Ascending aorta (tissue), 2 donors: Measurements from ENCODE around the gene SMAD6. TPM values are rescaled to one million over a fixed set of nuclear protein-coding genes. Genes with fewer than 3 reads are reported as not detected.

Experiments used
- DNase-seq, 2 donors: peaks; one replicate each; pipeline ENCODE4 v3.0.0-alpha.2; 2019; ENCODE audit warnings: low spot score in 2 of 2
- H3K27ac ChIP-seq, 2 donors: fragments of 200-600 bp; sonication (generic); one replicate each; pipeline ENCODE4 v1.5.1; 2016 to 2017; ENCODE audit warnings: mild to moderate bottlenecking in 1 of 2
- H3K27me3 ChIP-seq: fragments of 200-600 bp; sonication (generic); one replicate; pipeline ENCODE4 v1.5.1; 2017
- H3K36me3 ChIP-seq, 2 donors: fragments of 200-600 bp; sonication (generic); one replicate each; pipeline ENCODE4 v1.5.1; 2016
- H3K4me1 ChIP-seq, 2 donors: fragments of 200-600 bp; sonication (generic); one replicate each; pipeline ENCODE4 v1.5.1; 2016 to 2017; ENCODE audit warnings: mild to moderate bottlenecking in 1 of 2
- H3K4me3 ChIP-seq, 2 donors: fragments of 200-600 bp; sonication (generic); one replicate each; pipeline ENCODE4 v1.5.1; 2016 to 2017; ENCODE audit warnings: mild to moderate bottlenecking in 1 of 2
- H3K9me3 ChIP-seq, 2 donors: fragments of 200-600 bp; sonication (generic); one replicate each; pipeline ENCODE4 v1.5.1; 2016
- intact Hi-C: fragments of 100-400 bp; cut with DNase I; formaldehyde crosslinking; loops from one replicate; pipeline ENCODE4 v1.15.1; 2023
- total RNA-seq: library from RNA; depleted of rRNA; stranded (reverse); fragments of >200 nt; gene quantifications from one replicate; pipeline ENCODE4 v1.1.0, GENCODE V29; 2016
- TF ChIP-seq, protein P1 (sequence below), 3 experiments: fragments of 200-600 bp in 2 of 3; fragments of 450-650 bp in 1 of 3; sonication (generic) in 2 of 3; IDR thresholded peaks; one replicate each; pipeline ENCODE4 v1.5.1; 2016 to 2019; ENCODE audit warnings: antibody characterized with exemption in 3 of 3, mild to moderate bottlenecking in 1 of 3, moderate library complexity in 1 of 3

Gene SMAD6
- total RNA-seq, 1 donor from 2014 or later = 140 TPM

DNA sequence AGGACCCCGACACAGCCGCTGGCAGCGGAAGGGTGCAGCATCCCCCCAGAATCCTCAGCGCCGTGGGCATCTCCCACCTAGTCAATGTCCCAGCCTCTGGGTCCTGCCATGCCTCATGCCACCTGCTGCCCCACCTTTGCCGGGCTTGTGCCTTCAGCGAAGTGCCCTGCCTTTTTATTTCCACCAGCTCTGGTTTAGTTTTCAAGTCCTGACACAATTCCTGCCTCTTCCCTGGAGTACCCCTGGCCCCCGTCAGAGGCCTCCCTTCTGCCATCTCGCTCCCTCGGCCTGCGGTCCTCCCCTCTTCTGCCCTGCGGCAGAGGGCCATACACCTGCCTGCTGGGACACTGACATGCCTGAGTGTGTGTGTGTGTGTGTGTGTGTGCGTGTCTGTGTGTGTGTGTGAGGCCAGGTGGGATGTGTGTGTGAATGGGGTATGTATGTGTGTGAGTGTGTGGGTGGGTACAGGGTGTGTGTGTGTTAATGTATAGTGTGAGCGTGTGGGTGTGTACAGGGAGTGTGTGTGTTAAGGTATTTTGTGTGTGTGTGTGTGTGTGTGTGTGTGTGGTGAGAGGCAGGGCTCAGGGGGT is 129.9 kb downstream of the SMAD6 start:
- no peaks in the 10 kb centered on the region for H3K4me1 ChIP-seq
- TF ChIP-seq, protein P1, sequence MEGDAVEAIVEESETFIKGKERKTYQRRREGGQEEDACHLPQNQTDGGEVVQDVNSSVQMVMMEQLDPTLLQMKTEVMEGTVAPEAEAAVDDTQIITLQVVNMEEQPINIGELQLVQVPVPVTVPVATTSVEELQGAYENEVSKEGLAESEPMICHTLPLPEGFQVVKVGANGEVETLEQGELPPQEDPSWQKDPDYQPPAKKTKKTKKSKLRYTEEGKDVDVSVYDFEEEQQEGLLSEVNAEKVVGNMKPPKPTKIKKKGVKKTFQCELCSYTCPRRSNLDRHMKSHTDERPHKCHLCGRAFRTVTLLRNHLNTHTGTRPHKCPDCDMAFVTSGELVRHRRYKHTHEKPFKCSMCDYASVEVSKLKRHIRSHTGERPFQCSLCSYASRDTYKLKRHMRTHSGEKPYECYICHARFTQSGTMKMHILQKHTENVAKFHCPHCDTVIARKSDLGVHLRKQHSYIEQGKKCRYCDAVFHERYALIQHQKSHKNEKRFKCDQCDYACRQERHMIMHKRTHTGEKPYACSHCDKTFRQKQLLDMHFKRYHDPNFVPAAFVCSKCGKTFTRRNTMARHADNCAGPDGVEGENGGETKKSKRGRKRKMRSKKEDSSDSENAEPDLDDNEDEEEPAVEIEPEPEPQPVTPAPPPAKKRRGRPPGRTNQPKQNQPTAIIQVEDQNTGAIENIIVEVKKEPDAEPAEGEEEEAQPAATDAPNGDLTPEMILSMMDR (IDR thresholded peaks at IDR 0.05) = no peak
- H3K4me3 ChIP-seq = no peak overlapping the region
- no peaks in the 10 kb centered on the region for H3K27me3 ChIP-seq
- no peak overlapping the region for H3K27ac ChIP-seq
- no peaks in the 10 kb centered on the region for H3K9me3 ChIP-seq
- intact Hi-C loops = no loop called here
- H3K36me3 ChIP-seq = no peaks in the 10 kb centered on the region
- no peak for DNase-seq

Other genes starting within 250 kb of the SMAD6 start
- gene SNAPC5, start 204.5 kb upstream of the SMAD6 start, total RNA-seq = 3.7 TPM
- gene RPL4, start 197.4 kb upstream of the SMAD6 start, total RNA-seq = 2,799 TPM
- gene ZWILCH, start 196.9 kb upstream of the SMAD6 start, total RNA-seq = 2.3 TPM
- gene LCTL, start 136.2 kb upstream of the SMAD6 start, total RNA-seq = not detected